OCI-LY7 (cell line): Measurements from ENCODE around the gene DUSP7.

Experiments
- CTCF ChIP-seq: fragments of 200-600 bp; sonication (generic); conservative IDR thresholded peaks from 2 replicates; pipeline ENCODE4 v1.5.1; 2014; ENCODE audit warnings: mild to moderate bottlenecking, antibody characterized with exemption, low read length, moderate library complexity, mixed read lengths
- EZH2phosphoT487 ChIP-seq: fragments of 200-600 bp; sonication (generic); IDR thresholded peaks from 2 replicates; pipeline ENCODE4 v1.6.1; 2018; ENCODE audit warnings: low read depth, borderline replicate concordance, mild to moderate bottlenecking, mixed run types, antibody characterized with exemption, low read length, moderate library complexity, mixed read lengths

- TF ChIP-seq CTCF = no peak
- no peak for TF ChIP-seq EZH2phosphoT487
Measured at GRCh38 chr3:52086461-52086860, 30.1 kb upstream of the DUSP7 start.
